MM.1S (cell line): ENCODE data around the gene OXT.

ENCODE experiments used
- DNase-seq: peaks from one replicate; pipeline ENCODE4 v3.0.0-alpha.2; 2015
- H2AFZ ChIP-seq: fragments of 300-600 bp; sonication (generic); 2 replicates; pipeline ENCODE4 v1.6.0; 2016; ENCODE audit warnings: antibody characterized with exemption, low read length
- H3F3A ChIP-seq: fragments of 300-600 bp; sonication (generic); 2 replicates; pipeline ENCODE4 v1.6.1; 2016; ENCODE audit warnings: mild to moderate bottlenecking, antibody characterized with exemption, low read length, moderate library complexity, mixed read lengths; ENCODE audit not compliant: insufficient read depth
- H3K27ac ChIP-seq: fragments of 300-600 bp; sonication (generic); 2 replicates; pipeline ENCODE4 v1.5.1; 2016; ENCODE audit warnings: mild to moderate bottlenecking, low read length
- H3K27me3 ChIP-seq: fragments of 300-600 bp; sonication (generic); replicated peaks from 2 replicates; pipeline ENCODE4 v1.6.0; 2016; ENCODE audit warnings: low read length; ENCODE audit not compliant: insufficient read depth
- H3K36me3 ChIP-seq: fragments of 300-600 bp; sonication (generic); replicated peaks from 2 replicates; pipeline ENCODE4 v1.6.1; 2016; ENCODE audit warnings: mild to moderate bottlenecking, low read length, mixed read lengths; ENCODE audit not compliant: insufficient read depth
- H3K4me1 ChIP-seq: fragments of 300-600 bp; sonication (generic); 2 replicates; pipeline ENCODE4 v1.6.1; 2016; ENCODE audit warnings: low read length, mixed read lengths
- H3K4me2 ChIP-seq: fragments of 300-600 bp; sonication (generic); 2 replicates; pipeline ENCODE4 v1.6.0; 2016; ENCODE audit warnings: low read depth, low read length
- H3K4me3 ChIP-seq: fragments of 300-600 bp; sonication (generic); 2 replicates; pipeline ENCODE4 v1.5.1; 2016; ENCODE audit warnings: low read length, mixed read lengths
- H3K79me2 ChIP-seq: fragments of 300-600 bp; sonication (generic); 2 replicates; pipeline ENCODE4 v1.6.1; 2016; ENCODE audit warnings: mixed run types, low read length, mixed read lengths
- H3K9ac ChIP-seq: fragments of 300-600 bp; sonication (generic); 2 replicates; pipeline ENCODE4 v1.6.1; 2016; ENCODE audit warnings: low read length, mixed read lengths
- H3K9me2 ChIP-seq: fragments of 300-600 bp; sonication (generic); replicated peaks from 2 replicates; pipeline ENCODE4 v1.6.1; 2016; ENCODE audit warnings: mild to moderate bottlenecking, low read length, mixed read lengths; ENCODE audit not compliant: insufficient read depth
- H3K9me3 ChIP-seq: fragments of 300-600 bp; sonication (generic); replicated peaks from 2 replicates; pipeline ENCODE4 v1.6.1; 2016; ENCODE audit warnings: mild to moderate bottlenecking, low read length, mixed read lengths; ENCODE audit not compliant: insufficient read depth
- H4K20me1 ChIP-seq: fragments of 300-600 bp; sonication (generic); 2 replicates; pipeline ENCODE4 v1.6.1; 2016; ENCODE audit warnings: mild to moderate bottlenecking, low read length, moderate library complexity, mixed read lengths; ENCODE audit not compliant: insufficient read depth
- CTCF ChIP-seq: fragments of 300-600 bp; sonication (generic); IDR thresholded peaks from 2 replicates; pipeline ENCODE4 v1.5.1; 2016; ENCODE audit warnings: antibody characterized with exemption, low read length, mixed read lengths
- EZH2 ChIP-seq: fragments of 300-600 bp; sonication (generic); optimal IDR thresholded peaks from 2 replicates; pipeline ENCODE3; 2017; ENCODE audit warnings: low read depth, mild to moderate bottlenecking, antibody characterized with exemption, low read length, mixed read lengths
- EZH2phosphoT487 ChIP-seq: fragments of 300-600 bp; sonication (generic); IDR thresholded peaks from 2 replicates; pipeline ENCODE4 v1.6.1; 2018; ENCODE audit warnings: antibody characterized with exemption, low read length

The OXT gene

GRCh38 chr20:3084283-3084985 is 13.0 kb downstream of the OXT start, which contains the start of gene AVP:
AVP (minus strand) TSS chr20:3084724; CDS start chr20:3084674, 50 bp downstream.
- Histone ChIP-seq H3K27me3 (peaks cover 28% of the 10 kb centered on the region), H2AFZ (no peak within 1 kb of the TSS), H3K79me2 (no peaks in the 10 kb centered on the region), H3K9me3 (no peaks in the 10 kb centered on the region), H4K20me1 (no peaks in the 10 kb centered on the region), H3K27ac (no peak within 1 kb of the TSS), H3K4me2 (no peak within 1 kb of the TSS), H3K4me3 (no peak within 1 kb of the TSS), H3F3A (no peaks in the 10 kb centered on the region), H3K9ac (no peak within 1 kb of the TSS), H3K36me3 (no peaks in the 10 kb centered on the region), H3K4me1 (no peaks in the 10 kb centered on the region), H3K9me2 (no peaks in the 10 kb centered on the region)
- DNase-seq: no peak
- TF ChIP-seq EZH2 (no peak), EZH2phosphoT487 (no peak), CTCF (no peak)

- H3K27ac ChIP-seq: no peak overlapping the region
- no peak overlapping the region for H3K4me2 ChIP-seq
- TF ChIP-seq EZH2phosphoT487 (no peak), EZH2 (no peak), CTCF (no peak)
- no peak overlapping the region for H3K4me3 ChIP-seq
- H4K20me1 ChIP-seq: no peaks in the 10 kb centered on the region
- no peaks in the 10 kb centered on the region for H3K9me3 ChIP-seq
- H3K36me3 ChIP-seq: no peaks in the 10 kb centered on the region
- DNase-seq: no peak
- H3K27me3 ChIP-seq: peaks cover 28% of the 10 kb centered on the region
- H3K79me2 ChIP-seq: no peaks in the 10 kb centered on the region
- H3K4me1 ChIP-seq: no peaks in the 10 kb centered on the region
- no peak overlapping the region for H3K9ac ChIP-seq
- no peak overlapping the region for H2AFZ ChIP-seq
- no peaks in the 10 kb centered on the region for H3K9me2 ChIP-seq
- H3F3A ChIP-seq: no peaks in the 10 kb centered on the region
These were observed 13.6 kb downstream of the OXT start for GRCh38 chr20:3084986-3085360.

GRCh38 chr20:3085571-3086072 is 14.2 kb downstream of the OXT start:
- no peak overlapping the region for H3K27ac ChIP-seq

More at GRCh38 chr20:3085571-3086072, 14.2 kb downstream of the OXT start:
- Histone ChIP-seq H3F3A (no peaks in the 10 kb centered on the region), H2AFZ (no peak overlapping the region), H3K4me3 (no peak overlapping the region), H3K9ac (no peak overlapping the region), H3K36me3 (no peaks in the 10 kb centered on the region), H3K9me3 (no peaks in the 10 kb centered on the region), H3K9me2 (no peaks in the 10 kb centered on the region), H3K4me2 (no peak overlapping the region), H4K20me1 (no peaks in the 10 kb centered on the region), H3K79me2 (no peaks in the 10 kb centered on the region), H3K4me1 (no peaks in the 10 kb centered on the region), H3K27me3 (peaks cover 28% of the 10 kb centered on the region)
- TF ChIP-seq CTCF (no peak), EZH2 (no peak), EZH2phosphoT487 (no peak)
- DNase-seq: no peak
